Activated gamma-delta T cell treated with Interleukin-2 at 50 U/mL for 16 hours (primary cell): ENCODE data around the gene MXD3.

Source experiments
- DNase-seq: peaks from one replicate; pipeline ENCODE4 v3.0.0-alpha.2; 2020

MXD3 gene

DNA sequence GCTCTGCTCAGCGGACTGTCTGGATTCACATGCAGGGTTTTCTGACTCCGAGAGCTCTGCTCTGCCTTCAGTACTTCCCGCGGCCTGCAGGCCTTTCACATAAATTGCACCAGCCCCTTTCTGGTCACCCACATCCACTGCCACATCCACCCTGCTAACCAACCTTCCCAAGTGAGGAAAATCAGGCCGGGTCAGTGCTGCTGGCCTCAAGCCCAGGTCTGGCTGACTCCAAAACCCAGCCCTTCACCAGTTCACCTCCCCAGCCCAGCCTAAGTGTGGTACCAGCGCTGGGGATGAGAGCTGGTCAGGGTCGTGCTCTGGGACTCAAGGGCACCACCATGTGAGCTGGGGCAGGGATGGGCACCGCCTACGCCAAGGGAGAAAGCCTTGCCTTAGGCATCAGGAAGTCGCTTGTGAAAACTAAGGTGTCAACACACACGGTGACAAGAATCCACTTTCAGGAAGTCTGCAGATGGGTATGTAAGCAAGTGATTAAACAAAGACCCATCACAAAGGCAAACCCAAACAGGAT lies 27.5 kb upstream of the MXD3 start:
- no peak for DNase-seq

DNA sequence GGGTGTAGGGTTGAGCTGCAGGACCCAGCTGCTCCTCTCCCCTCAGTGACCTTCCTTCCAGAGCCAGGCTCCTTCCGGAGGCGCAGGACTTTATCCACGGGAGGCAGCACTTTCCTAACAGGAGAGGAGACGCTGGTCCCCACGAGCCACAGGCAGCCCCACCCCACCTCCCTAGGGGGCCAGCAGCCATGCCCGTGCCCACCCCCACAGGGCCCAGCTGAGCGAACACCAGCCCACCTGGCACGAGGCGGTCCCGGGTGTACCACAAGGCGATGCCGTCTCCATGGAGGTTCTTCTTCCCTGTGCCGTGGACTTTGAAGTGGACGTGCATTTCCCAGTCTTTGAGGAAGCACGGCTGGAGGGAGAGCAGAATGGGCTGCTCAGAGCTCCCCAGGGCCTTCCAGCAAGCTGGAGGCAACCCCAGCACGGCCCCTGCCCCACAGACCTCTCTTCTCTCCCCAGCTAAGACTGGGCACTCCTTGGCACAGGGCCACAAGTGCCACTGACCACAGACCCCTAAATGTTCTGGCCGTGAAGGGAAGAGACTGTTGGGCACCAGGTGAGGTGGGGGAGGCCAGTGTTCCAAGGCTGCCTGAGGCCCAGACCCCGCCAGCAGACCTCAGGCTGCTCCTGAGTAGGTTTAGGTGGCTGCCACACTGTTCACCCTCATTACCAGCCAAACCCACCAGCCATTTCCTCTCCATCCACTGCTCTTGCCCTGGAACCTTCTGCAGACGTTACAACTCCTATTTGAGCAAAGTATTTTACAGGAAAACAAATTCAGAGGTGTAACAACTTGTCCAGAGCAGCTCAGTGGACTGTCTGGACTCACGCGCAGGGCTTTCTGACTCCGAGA lies 26.8 kb upstream of the MXD3 start:
- DNase-seq, result no peak

DNA sequence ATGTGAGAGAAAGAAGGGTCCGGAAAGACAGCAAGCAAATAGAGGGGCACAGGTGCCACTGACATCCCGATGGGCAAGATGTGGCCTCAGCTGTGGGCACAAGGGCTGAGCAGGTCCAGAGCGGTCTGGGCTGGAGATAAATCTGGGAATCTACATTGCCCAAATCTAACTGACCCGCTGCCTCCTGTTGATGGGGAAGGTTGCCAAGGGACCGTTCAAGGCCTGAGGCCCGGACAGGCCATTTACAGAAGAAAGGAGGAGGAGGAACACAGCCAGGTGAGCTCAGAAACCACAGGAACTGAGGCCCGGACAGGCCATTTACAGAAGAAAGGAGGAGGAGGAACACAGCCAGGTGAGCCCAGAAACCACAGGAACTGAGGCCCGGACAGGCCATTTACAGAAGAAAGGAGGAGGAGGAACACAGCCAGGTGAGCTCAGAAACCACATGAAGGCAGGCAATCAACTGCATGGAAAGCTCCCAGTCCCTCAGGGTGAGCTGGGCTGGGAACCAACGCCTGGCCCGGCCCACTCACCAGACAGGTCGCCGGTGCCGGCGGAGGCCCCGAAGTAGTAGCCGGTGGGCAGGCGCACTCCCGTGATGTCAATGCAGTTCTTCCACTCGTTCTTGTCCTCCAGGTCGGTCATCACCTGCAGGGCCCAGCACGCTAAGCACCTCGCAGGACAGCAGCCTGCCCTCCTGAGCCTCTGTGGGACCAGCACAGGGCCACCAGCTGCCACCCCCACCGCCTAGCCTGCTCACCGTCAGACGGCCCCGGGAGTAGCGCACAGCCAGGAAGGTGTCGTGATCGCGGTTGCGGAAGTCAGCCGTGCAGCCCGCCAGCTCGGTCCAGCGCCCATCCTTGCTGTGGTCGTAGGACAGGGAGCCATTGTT lies 25.2 kb upstream of the MXD3 start:
- no peak for DNase-seq

DNA sequence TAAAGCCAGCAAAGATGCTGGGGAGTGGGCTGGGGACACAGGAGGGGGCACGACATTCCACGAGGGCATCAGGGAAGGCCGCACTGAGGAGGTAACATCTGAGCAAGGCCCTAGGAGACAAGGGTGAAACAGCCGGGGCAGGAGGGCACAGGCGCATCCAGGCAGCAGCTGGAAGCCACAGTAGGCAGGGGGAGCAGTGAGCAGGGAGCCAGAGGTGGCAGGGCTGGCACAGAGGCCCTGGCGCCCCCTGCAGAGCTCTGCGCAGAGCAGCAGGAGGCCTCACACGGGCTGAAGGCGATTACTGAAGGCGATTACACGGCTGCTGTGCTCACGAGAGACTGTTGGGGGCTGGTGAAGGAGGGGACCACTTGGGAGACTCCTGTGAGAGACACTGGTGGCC lies 24.4 kb upstream of the MXD3 start:
- no peak for DNase-seq

DNA sequence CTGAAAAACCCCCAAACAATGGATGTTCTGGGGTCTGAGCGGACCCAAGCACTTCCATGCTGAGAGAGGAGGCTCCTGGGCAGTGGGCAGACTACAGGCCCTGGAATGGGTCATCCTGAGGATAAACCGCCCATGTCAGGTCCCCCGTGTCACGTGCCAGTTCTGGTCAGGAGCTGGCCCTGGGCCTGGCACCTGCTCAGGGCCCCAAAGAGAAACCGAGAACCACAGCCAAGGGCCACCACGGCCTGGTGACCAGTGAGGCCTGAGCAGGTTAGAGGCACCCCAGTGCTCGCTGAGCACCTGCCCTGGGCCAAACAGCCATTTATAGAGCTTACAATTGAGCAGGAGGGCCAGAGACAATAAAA lies 24.0 kb upstream of the MXD3 start:
- DNase-seq, result no peak

DNA sequence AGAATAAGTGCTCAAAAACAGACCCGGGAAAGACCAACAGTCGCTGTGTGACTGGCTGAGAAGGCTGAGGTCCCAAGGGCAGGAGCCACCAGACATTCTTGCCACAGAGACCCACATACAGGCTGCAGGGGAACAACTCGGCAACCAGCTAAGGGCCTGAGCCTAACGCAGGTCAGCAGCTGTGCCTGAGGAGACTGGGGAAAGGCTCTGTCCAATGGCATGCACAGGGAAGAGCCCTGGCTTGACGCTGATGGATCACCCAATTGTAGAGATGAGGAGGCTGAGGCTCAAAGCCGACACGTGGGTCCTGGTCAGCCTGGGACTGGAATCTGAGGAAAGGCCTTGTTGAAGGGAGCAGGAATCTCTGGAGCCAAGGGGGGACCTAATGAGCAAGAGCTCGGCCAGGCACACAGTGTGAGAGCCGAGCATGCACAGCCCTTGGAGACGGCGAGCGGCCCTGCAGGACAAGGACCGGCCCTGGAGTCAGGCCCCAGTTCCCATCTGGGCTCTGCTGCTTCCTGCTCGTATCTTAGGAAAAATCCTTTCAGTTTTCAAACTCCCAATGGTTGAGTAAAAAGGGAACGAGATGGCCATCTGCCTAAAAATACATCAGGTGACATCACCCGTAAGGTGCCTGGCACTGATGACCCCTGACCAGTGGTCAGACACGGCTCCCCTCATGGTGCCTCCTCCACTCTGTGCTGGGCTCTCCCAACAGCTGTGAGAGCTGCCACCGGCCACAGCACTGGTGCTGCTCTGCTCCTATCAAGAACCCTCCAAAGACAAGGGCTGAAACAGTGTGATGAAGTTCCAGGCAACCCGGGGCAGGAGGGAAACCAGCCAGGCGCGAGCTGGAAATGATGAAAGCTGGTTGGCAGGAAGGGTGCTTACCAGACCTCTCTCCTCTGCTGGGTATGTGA lies 23.3 kb upstream of the MXD3 start:
- no peak for DNase-seq

DNA sequence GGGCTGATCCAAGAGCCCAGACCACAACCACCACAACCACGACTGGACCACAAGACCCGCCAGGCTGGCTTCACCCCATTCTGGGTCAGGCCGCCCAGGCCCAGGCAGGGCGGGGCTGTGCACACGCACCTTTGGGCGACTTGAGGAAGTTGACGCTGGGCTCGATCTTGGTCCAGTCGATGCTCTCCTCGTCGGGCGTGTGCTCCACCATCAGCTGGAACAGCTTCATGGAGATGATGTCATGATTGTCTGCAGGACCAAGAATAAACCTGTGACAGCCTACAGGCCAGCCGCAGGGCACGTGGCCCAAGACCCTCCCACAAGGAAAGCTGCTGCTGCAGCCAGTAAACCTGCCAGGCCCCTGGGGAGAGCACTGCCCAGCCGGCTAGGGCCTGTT lies 22.5 kb upstream of the MXD3 start:
- no peak for DNase-seq

DNA sequence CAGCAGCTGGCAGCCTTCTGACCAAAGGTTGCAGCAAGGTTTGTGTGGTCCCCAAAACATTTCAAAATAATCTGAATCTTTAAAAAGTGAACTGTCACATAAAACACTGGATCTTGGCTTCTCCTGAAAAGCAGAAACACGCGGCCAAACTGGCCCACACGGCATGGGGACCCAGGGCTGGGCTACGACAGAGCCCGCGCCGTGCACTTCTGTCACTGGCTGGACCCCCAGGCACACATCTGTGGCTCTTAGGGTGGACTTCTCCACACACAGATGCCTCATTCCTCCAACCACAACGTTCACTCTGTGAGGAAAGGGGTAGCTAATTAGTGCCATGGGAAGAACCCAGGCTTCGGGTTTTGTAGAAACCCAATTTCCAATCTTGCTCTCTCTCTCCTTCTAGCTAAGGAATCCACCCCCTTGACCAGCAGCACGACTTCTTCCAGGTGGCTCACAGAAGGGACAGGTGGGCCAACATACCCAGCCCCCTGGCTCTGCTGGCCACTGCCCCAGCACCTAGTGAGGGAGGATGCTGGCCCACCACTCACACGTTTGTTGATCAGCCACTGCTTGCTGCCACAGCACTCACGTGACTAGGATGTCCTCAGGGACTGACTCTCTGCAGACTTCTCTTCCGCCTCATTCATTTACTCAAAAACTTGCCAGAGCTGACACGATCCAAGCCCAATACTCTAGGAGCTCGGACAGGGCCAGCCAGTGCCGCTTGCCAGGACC lies 21.9 kb upstream of the MXD3 start:
- no peak for DNase-seq

DNA sequence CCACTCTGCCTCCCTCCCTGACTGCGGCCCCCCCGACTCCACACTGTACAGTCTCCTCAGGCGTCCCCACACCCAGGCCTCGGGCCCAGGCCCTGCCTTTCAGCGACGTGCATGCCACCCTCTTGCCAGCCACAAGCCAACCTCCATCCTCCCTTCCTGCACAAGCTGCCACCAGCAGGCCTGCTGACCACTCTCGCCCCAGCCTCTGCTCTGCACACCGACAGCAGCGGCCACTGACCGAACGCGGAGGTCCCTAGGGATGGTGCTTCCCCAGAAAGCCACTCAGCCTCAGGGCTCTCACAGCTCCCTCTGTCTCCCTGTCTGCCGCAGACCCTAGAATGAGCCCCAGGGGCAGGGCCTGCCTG lies 21.2 kb upstream of the MXD3 start:
- DNase-seq, result no peak

DNA sequence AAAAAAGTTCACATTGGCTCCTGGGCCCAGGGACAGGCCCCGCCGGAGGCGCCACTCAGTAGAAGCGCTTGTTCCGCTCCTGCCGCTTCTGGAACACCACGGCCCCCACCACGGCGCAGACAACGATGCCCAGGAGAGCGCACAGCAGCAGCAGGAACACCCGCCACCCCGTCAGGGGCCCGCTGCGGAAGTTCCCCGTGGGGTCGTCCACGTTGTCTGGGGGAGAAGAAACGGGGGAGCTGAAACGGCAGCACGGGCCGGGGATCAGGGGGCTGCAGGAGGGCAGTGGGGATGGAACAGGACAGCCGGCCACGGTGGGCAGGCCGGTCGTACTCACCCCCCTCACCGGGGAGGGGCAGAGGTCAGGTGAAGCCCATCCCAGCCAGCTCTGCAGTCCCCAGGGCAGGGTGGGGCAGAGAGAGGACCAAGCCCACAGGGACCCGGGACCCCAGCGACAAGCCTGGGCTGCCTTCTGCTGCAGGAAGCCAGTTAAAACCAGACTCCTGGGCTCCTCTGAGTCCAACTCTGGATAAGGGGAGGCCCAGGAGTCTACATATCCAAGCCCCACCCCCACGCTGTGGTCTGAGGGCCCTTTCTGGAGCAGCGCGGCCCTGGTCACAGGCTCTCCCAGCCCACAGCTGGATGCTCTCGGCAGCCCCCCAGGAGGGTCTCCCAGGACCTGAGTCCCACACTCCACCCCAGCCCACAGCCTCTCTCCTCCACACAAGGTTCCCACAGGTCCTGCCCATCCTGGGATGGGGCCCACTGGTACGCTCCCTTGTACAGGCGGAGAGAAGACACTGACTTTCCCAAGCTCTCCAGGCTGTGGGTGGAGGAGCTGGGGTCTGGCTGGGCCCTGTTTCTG lies 20.6 kb upstream of the MXD3 start:
- no peak for DNase-seq

DNA sequence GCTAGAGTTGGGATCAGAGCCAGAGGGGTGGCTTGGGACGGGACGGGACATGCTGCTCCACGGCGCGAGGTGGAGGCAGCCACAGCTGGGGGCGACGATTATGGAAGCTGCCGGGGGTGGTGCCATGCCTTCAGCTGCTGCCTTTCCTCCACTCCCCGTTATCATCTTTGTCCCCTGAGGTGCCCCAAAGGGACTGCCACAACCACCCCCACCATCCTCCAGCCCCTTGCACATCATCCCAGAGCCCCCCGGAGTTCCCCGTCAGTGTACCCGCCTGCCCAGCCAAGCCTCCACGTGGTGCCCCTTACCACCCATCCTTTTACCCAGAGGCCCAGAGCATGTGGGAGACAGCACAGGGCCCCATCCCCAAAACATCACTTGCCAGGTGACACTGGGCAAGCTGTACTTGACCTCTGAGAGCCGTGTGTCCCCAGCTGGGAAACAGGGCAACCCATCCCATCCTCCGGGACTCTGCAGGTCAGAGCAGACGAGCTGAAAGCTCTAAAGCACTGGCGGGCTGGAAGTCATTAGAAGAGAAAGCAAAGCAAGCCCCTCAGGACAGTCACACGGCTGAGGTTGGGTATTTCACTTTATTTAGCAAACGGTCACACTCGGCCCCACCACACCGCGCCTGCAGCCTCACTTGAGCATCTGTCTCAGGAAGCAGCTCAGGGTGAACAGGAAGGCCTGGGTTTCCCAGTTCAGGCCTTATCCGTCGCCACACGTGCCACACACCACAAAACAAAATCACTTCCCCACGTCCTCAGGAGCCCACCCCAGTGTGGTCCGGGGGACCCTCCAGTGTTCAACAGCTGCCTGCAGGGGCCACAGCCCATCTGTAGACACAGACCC lies 19.5 kb upstream of the MXD3 start:
- no peak for DNase-seq

DNA sequence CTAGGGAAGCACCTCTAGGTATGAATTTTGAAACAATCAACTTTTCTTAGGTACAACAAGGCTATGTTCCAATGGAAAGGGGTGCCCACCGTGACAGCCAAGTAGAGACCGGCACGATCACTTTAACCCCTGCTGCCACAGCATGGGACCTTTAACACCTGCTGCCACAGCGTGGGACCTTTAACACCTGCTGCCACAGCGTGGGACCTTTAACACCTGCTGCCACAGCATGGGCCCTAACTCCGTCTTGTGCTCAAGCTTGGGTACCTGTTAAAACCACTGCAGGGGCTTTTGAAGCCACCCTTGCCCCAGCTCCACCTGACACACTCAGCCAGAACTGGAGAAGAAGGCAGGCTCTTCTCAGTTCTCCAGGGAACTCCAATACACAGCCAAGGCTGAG lies 18.2 kb upstream of the MXD3 start:
- no peak for DNase-seq

DNA sequence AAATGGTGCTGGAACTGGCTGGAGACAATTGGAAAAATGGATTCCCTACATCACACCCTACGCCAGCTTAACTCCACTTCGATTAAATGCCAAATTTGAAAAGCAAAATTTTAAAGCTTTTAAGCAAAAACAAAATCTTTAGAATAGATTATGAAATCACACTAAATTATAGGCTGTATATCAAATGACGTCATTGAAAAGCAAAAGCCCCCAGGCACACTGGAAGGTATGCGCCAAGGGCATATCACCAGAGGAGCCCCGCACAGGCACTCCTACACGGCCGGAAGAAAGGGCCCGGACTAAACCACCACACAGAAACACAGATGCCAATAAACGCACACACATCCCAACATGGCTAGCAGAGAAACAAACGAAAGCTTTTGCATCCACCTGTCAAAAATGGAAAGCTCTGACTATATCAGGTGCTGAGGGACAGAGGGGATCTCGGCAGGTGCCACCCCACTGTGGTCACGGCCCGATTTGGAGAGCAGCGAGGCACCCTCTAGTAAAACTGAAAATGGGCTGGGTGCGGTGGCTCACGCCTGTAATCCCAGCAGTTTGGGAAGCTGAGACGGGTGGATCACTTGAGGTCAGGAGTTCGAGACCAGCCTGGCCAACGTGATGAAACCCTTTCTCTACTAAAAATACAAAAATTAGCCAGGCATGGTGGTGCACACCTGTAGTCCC lies 17.0 kb upstream of the MXD3 start:
- DNase-seq, result no peak

DNA sequence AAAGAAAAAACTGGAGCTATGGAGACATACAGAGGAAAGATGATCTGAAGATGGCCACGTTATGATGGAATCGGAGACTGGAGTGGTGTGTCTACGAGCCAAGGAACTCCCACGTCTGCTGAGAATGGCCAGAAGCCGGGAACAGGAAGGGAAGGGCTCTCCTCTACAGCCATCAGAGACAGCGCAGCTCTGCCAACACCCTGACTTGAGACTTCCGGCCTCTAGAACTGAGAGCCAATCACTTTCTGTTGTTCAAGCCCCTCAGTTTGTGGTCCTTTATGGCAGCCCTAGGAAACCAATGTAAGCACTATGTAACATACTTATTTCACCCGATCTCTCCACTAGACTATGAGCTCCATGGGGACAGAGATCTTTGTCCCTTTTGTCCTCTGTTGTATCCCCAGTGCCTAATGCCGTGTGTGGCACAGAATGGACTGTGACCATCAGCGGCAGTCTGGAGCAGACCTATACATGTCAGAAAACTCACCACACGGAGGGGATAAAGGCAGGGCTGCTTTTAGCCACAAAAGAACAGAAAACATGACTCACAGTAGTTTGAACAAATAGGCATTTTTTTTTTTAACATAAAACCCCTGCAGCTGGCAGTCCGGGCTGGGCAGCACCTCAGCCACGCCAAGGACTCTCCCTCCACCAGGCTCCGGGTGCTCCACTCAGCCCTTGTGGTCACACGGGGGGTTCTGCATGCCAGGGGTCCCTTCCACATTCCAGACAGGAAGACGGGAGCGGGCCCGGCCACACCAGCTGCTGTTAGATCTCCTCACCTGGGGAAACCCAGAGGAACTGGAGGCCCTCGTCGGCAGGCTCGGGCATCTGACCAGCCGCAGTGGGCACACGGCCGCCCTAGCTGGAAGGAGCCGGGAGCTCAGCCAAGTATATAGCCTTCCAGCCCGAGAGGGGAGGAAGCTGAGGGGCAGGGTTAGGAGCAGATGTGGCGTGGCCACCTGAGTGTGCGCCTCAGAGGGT lies 16.1 kb upstream of the MXD3 start:
- no peak for DNase-seq

DNA sequence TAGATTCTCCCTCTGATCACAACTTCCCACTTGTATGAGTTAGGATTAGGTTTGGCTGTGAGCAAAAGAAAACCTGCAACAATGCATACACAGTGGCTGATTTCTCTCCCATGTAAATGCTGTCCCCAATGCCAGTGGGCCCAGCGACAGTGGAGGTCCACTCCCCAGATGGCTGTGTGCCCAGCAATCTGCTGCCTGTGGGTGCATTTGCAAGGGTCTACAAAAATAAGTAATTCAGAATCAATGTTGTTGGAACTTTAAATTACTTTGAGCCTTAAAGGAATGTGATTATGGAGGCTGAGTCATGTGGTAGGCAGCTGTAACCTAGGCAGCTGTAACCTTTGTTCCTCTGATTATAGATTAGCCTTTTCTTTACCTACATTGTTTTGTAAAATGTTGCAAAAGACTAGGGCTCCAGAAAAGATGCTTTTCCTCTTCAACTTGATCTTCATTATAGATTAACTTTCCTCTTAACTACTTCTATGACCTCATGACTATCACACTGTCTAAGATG lies 14.2 kb upstream of the MXD3 start:
- no peak for DNase-seq

DNA sequence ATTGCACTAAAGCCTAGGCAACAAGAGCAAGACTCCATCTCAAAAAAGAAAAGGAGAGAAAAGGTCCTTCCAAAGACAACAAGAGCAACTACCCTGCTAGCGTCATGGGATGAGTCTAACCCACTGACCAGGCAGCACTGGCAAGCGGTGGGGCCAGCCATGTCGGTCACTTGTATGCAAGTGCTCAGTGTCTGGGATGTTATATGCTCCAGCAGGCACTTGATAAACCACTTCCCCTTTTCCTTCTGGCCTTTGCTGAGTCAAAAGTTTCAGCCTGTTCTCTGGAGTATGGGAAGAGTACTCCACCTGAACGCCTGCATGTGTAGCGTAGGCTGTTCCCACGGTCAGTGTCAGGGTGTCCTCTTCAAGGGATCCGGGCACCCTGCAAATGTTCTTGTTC lies 9.2 kb upstream of the MXD3 start:
- no peak for DNase-seq

DNA sequence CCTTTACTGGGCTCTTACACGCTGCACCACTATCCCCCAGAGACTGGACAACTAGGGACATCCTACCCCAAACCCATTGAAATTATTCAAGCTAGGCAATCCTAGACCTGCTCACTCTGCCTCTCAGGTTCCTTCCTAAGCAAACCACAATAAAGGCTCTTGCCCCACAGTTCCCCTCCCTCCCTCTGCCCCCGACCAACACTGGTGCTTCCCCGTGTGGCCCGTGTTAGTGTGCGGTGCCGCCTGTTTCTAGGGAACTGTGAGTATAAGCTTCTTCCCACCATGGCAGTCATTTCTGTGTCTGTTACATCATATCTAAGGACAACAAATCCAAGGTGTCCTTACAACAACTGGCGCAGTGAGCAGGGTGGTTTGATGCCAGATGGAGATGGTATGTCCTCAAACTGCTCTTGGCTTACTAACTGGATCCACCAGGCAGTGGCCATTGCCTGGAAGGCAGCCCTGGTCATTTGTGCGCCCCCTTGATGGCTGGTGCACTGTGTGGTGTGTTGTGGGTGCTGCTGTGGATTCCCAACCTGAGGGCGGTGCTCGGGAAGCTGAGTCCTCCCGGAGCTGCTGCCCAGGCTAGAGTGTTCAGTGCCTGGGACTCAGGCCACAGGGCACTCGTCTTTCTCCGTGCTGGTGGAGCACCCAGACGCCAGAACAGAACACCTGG lies 8.4 kb upstream of the MXD3 start:
- no peak for DNase-seq
